SJSA1 (cell line): ENCODE results near the gene GCSAML. TPM values are rescaled to one million over a fixed set of nuclear protein-coding genes. Genes with fewer than 3 reads are reported as not detected.

ENCODE experiments used
- DNase-seq, 2 experiments: peaks; one replicate each; pipeline ENCODE4 v3.0.0-alpha.2; 2015 to 2020; ENCODE audit warnings: low spot score in 2 of 2, low read depth in 1 of 2
- H3K27ac ChIP-seq: fragments of 250-450 bp; sonication (Bioruptor Pico); 2 replicates; pipeline ENCODE4 v1.5.1; 2020; ENCODE audit warnings: mild to moderate bottlenecking, moderate library complexity
- H3K27me3 ChIP-seq: fragments of 250-450 bp; sonication (Bioruptor Pico); replicated peaks from 2 replicates; pipeline ENCODE4 v1.5.1; 2020; ENCODE audit warnings: mild to moderate bottlenecking, moderate library complexity
- H3K36me3 ChIP-seq: fragments of 250-450 bp; sonication (Bioruptor Pico); 2 replicates; pipeline ENCODE4 v1.5.1; 2020; ENCODE audit warnings: mild to moderate bottlenecking
- H3K4me1 ChIP-seq: fragments of 250-450 bp; sonication (Bioruptor Pico); replicated peaks from 2 replicates; pipeline ENCODE4 v1.6.1; 2021; ENCODE audit warnings: mild to moderate bottlenecking
- H3K4me3 ChIP-seq: fragments of 250-450 bp; sonication (Bioruptor Pico); 2 replicates; pipeline ENCODE4 v1.5.1; 2020; ENCODE audit warnings: mild to moderate bottlenecking
- H3K9me3 ChIP-seq: fragments of 250-450 bp; sonication (Bioruptor Pico); replicated peaks from 2 replicates; pipeline ENCODE4 v1.5.1; 2020; ENCODE audit warnings: mild to moderate bottlenecking
- total RNA-seq: library from RNA; depleted of rRNA; stranded (reverse); fragments of >200 nt; shearing (Covaris generic); gene quantifications from 2 replicates; pipeline ENCODE4 v1.2.3, GENCODE V29; 2014; rRNA removed

Gene GCSAML
- total RNA-seq, 1 experiment from 2014 or later, result not detected

- H3K36me3 ChIP-seq, result no peaks in the 10 kb centered on the region
- no peaks in the 10 kb centered on the region for H3K27me3 ChIP-seq
- H3K27ac ChIP-seq, result no peak overlapping the region
- no peak for DNase-seq
- H3K4me1 ChIP-seq, result no peaks in the 10 kb centered on the region
- H3K9me3 ChIP-seq, result peaks cover 6% of the 10 kb centered on the region; the same call in 1 of the 2 replicates
- no peak overlapping the region for H3K4me3 ChIP-seq
These were observed 64.5 kb downstream of the GCSAML start for GRCh38 chr1:247613405-247613804.

DNA sequence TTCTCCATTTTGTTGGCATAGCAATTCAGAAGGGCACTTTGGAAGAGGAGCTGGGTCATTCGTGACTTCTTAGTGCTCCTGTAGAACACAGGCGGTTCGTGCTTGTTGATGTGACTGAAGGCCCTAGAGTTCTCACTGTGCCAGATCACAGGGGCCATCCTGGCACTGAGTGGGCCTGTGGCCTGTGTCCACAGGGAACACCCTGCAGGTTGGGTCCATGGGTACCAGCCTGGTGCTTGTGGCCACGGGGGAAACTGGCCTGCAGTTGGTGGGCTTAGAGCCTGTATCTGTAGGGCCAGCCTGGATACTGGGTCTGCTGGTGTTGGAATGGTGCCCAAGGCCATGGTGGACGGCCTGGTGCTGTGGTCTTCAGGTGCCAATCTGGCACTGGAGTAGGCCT lies 65.7 kb downstream of the GCSAML start:
- Histone ChIP-seq H3K4me3 (no peak overlapping the region), H3K27ac (no peak overlapping the region), H3K4me1 (no peaks in the 10 kb centered on the region), H3K9me3 (peaks cover 6% of the 10 kb centered on the region; the same call in 1 of the 2 replicates), H3K36me3 (no peaks in the 10 kb centered on the region), H3K27me3 (no peaks in the 10 kb centered on the region)
- no peak for DNase-seq

Other genes starting within 250 kb of the GCSAML start
- 23.8 and 44.0 TPM in 2 replicates for gene ZNF496, start 217.3 kb upstream of the GCSAML start, total RNA-seq
- 0.16 and 0.37 TPM in 2 replicates for gene NLRP3, start 133.0 kb upstream of the GCSAML start, total RNA-seq
- not detected in 2 replicates for gene OR2B11, start 91.0 kb upstream of the GCSAML start, total RNA-seq
- not detected in 2 replicates for gene OR2C3, start 12.7 kb upstream of the GCSAML start, total RNA-seq
- not detected in 2 replicates for gene OR2G2, start 39.2 kb downstream of the GCSAML start, total RNA-seq
- not detected in 2 replicates for gene OR2G3, start 56.5 kb downstream of the GCSAML start, total RNA-seq
- not detected in 2 replicates for gene OR13G1, start 130.6 kb downstream of the GCSAML start, total RNA-seq
- not detected in 2 replicates for gene OR6F1, start 167.5 kb downstream of the GCSAML start, total RNA-seq
- gene OR14K1, start 189.5 kb downstream of the GCSAML start, total RNA-seq, result not detected in 2 replicates
- gene OR14A2, start 199.0 kb downstream of the GCSAML start, total RNA-seq, result not detected in 2 replicates
- gene OR1C1, start 211.4 kb downstream of the GCSAML start, total RNA-seq, result not detected in 2 replicates